Body of pancreas (tissue), 4 donors: ENCODE measurements around the gene SREBF2.

Experiments
- POLR2A ChIP-seq, 3 donors: fragments of 450-650 bp; IDR thresholded peaks; one replicate each; pipeline ENCODE4 v1.6.1; 2016; ENCODE audit warnings: antibody characterized with exemption in 3 of 3, mild to moderate bottlenecking in 2 of 3
- TF ChIP-seq, protein P1 (sequence below), 7 experiments: fragments of 450-650 bp in 4 of 7; fragments of 200-600 bp in 3 of 7; sonication (generic) in 3 of 7; IDR thresholded peaks; one replicate each; pipeline ENCODE4 v1.5.1; 2016 to 2019; ENCODE audit warnings: antibody characterized with exemption in 7 of 7

DNA sequence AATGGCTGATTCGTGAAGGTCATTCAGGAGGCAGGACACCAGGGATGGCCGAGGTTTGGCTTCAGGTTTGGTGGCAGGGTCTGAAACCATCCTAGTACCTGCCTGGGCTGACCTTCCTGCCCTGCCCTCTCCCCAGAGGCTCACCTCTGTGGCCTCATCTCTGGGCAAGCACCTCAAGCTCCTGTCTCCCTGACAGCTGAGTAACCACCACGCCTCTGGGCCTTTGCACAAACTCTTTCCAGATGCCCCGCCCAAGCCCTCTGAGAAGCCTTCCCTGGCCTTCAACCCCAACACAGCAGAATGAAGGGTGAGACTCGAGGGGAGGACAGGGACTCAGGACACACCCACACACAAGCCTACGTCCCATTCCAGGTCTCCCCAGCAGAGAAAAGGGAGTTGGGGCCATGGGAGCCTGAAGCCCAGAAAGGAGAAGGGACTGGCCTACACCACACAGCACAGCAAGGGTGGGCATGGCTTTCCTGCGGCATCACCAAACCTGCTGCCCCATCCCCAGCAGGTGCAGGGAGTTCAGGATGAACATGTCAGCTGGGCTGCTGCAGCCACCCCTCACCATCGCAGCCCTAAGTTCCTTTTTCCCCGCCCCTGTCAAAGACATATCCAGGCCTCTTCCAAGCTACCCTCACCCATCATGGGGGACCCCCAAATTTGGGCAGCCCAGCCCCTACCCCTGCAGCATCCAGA is 79.6 kb downstream of the SREBF2 start:
- TF ChIP-seq, protein P1, sequence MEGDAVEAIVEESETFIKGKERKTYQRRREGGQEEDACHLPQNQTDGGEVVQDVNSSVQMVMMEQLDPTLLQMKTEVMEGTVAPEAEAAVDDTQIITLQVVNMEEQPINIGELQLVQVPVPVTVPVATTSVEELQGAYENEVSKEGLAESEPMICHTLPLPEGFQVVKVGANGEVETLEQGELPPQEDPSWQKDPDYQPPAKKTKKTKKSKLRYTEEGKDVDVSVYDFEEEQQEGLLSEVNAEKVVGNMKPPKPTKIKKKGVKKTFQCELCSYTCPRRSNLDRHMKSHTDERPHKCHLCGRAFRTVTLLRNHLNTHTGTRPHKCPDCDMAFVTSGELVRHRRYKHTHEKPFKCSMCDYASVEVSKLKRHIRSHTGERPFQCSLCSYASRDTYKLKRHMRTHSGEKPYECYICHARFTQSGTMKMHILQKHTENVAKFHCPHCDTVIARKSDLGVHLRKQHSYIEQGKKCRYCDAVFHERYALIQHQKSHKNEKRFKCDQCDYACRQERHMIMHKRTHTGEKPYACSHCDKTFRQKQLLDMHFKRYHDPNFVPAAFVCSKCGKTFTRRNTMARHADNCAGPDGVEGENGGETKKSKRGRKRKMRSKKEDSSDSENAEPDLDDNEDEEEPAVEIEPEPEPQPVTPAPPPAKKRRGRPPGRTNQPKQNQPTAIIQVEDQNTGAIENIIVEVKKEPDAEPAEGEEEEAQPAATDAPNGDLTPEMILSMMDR (IDR thresholded peaks at IDR 0.05): no peak
- no peak for TF ChIP-seq POLR2A (IDR thresholded peaks at IDR 0.05)
